ENCODE measurements around the gene PARL. TPM values are rescaled to one million over a fixed set of nuclear protein-coding genes. Genes with fewer than 3 reads are reported as not detected.

PARL gene
- total RNA-seq, 1 experiment from 2014 or later, result 109 TPM

DNA sequence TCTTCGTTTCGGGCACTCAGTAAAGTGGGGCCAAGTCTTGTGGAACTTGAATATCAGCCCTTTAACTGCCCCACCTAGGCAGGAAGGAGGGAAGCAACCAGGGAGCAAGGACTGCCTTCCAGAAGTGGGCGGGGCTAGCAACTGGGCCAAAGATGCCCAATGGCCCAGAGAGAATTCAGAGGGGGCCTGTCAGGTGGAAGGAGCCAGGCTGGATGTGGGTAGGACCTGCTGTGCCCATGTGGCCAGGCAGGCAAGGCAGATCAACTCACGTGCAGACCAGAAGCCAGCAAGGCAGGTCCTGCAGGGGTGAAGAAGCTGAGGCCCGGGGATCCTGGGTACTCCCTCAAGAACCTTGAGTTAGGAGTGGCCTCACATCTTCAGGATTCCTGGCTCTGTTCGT lies 64.8 kb downstream of the PARL start:
- H4K20me1 ChIP-seq (ENCODE audit: insufficient read depth), result no peaks in the 10 kb centered on the region
- H3K27ac ChIP-seq, result no peak overlapping the region
- BruUV-seq (replicated peaks), result no TSS peak
- POLR2A ChIA-PET (ENCODE audit: unreplicated experiment), result no interaction called here
- no peaks in the 10 kb centered on the region for H3K27me3 ChIP-seq (ENCODE audit: insufficient read depth, low read depth)
- no peaks in the 10 kb centered on the region for H3K79me2 ChIP-seq (ENCODE audit: low read depth)
- no peak overlapping the region for H2AFZ ChIP-seq
- H3K4me3 ChIP-seq, result no peak overlapping the region
- CTCF ChIA-PET, result no interaction called here
- no peaks in the 10 kb centered on the region for H3K9me2 ChIP-seq (ENCODE audit: insufficient read depth)
- no peak for DNase-seq
- H3K36me3 ChIP-seq (ENCODE audit: low read depth), result no peaks in the 10 kb centered on the region
- H3K4me2 ChIP-seq, result no peak overlapping the region
- intact Hi-C loops (cut with micrococcal nuclease; ENCODE audit: unreplicated experiment), result no loop called here
- no peaks in the 10 kb centered on the region for H3K9me3 ChIP-seq (ENCODE audit: insufficient read depth, low read depth)
- no peaks in the 10 kb centered on the region for H3F3A ChIP-seq (ENCODE audit: insufficient read depth, low read depth)
- H3K4me1 ChIP-seq (replicated peaks; ENCODE audit: insufficient read depth), result 0 out of 2 replicates have a peak, but pooled peaks cover 7% of the 10 kb centered on the region
- TF ChIP-seq EZH2 (IDR thresholded peaks at IDR 0.05; ENCODE audit: low read depth), result no peak
- TF ChIP-seq, protein P1, sequence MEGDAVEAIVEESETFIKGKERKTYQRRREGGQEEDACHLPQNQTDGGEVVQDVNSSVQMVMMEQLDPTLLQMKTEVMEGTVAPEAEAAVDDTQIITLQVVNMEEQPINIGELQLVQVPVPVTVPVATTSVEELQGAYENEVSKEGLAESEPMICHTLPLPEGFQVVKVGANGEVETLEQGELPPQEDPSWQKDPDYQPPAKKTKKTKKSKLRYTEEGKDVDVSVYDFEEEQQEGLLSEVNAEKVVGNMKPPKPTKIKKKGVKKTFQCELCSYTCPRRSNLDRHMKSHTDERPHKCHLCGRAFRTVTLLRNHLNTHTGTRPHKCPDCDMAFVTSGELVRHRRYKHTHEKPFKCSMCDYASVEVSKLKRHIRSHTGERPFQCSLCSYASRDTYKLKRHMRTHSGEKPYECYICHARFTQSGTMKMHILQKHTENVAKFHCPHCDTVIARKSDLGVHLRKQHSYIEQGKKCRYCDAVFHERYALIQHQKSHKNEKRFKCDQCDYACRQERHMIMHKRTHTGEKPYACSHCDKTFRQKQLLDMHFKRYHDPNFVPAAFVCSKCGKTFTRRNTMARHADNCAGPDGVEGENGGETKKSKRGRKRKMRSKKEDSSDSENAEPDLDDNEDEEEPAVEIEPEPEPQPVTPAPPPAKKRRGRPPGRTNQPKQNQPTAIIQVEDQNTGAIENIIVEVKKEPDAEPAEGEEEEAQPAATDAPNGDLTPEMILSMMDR (conservative IDR thresholded peaks at IDR 0.05), result no peak

DNA sequence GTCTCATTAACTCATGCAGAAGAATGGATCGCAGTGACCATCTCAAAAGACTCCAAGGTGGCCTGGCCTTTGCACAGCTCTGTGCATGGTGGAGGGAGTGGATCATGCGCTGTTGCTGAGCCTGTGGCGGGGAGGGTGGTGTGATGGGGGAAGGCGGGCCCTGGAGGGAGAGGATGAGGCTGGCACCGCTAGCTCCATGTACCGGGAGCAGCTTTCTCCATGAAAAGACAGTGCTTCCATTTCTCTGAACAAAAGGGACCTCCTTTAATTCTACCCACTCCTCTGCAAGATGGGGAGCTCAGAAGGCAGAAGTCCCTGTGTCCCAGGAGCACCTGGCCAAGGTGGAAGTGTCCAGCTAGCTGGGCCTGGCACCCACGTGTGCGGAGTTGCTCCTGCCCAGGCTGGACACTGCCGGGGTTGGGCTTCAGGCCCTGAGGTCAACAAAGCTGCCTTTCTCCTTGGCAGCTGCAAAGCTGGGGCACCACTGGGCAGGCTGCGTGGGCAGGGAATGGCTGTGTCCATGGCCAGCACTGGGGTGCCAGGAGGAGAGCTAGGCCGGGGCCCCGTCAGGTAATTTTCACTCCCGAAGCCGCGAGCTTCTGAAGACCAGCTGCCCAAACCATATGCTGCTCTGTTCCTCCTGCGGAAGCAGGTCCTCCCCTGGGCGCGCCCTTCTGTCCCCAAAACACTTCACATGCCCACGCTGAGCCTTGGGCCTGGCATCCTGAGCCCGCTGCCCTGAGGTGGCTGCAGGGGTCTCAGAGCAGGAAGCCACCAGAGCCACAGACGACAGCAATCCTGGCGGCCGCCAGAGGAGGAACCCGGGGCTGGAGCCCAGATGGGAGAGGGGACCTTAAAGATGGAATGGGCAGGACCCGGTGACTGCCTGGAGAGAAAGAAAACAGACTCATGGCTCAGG lies 65.7 kb downstream of the PARL start:
- Histone ChIP-seq H3K4me2 (no peak overlapping the region), H3K36me3 (ENCODE audit: low read depth) (no peaks in the 10 kb centered on the region), H3K27ac (no peak overlapping the region), H4K20me1 (ENCODE audit: insufficient read depth) (no peaks in the 10 kb centered on the region), H2AFZ (no peak overlapping the region), H3F3A (ENCODE audit: insufficient read depth, low read depth) (no peaks in the 10 kb centered on the region), H3K4me1 (replicated peaks; ENCODE audit: insufficient read depth) (no peaks in the 10 kb centered on the region), H3K4me3 (no peak overlapping the region), H3K9me2 (ENCODE audit: insufficient read depth) (no peaks in the 10 kb centered on the region), H3K79me2 (ENCODE audit: low read depth) (no peaks in the 10 kb centered on the region), H3K9me3 (ENCODE audit: insufficient read depth, low read depth) (no peaks in the 10 kb centered on the region), H3K27me3 (ENCODE audit: insufficient read depth, low read depth) (no peaks in the 10 kb centered on the region)
- intact Hi-C loops (cut with micrococcal nuclease; ENCODE audit: unreplicated experiment), result no loop called here
- BruUV-seq (replicated peaks), result no TSS peak
- DNase-seq, result no peak
- CTCF ChIA-PET, result no interaction called here
- TF ChIP-seq EZH2 (IDR thresholded peaks at IDR 0.05; ENCODE audit: low read depth), result no peak
- TF ChIP-seq, protein P1 (conservative IDR thresholded peaks at IDR 0.05), result no peak
- POLR2A ChIA-PET (ENCODE audit: unreplicated experiment), result no interaction called here

DNA sequence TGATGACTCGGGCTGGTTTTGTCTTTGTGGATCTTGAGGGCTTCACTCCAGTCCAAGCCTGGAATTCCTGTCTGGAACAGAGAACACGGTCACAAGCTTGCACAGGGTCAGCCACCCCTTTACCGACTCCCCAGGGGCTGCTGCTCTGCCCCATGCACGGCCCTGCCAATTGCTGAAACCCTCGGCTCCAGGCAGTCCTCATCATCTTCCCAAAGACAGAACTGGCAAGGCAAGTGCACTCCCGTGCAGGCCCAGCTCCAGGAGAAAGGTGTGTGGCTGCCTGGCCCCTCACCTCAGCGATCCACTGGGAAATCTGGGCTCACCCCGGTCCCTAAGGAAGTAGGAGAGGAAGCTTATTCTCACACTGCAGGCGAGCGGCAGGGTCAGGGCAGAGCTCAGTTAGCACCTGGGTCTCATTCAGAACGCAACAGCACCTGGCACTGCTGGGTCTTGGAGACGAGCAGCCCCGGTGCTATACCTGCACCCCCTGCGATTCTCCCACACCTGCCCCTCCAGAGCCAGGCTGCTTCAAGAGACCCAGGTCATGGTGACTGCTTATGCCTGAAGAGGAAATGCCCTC lies 66.5 kb downstream of the PARL start:
- BruUV-seq (replicated peaks), result no TSS peak

More for the DNA sequence above, 66.5 kb downstream of the PARL start:
- ChIA-PET POLR2A (ENCODE audit: unreplicated experiment) (no interaction called here), CTCF (no interaction called here)
- Histone ChIP-seq H3K4me2 (no peak overlapping the region), H3K4me3 (no peak overlapping the region), H2AFZ (no peak overlapping the region), H3K9me2 (ENCODE audit: insufficient read depth) (no peaks in the 10 kb centered on the region), H4K20me1 (ENCODE audit: insufficient read depth) (no peaks in the 10 kb centered on the region), H3K36me3 (ENCODE audit: low read depth) (no peaks in the 10 kb centered on the region), H3K9me3 (ENCODE audit: insufficient read depth, low read depth) (no peaks in the 10 kb centered on the region), H3K79me2 (ENCODE audit: low read depth) (no peaks in the 10 kb centered on the region), H3K27me3 (ENCODE audit: insufficient read depth, low read depth) (no peaks in the 10 kb centered on the region), H3K27ac (no peak overlapping the region), H3F3A (ENCODE audit: insufficient read depth, low read depth) (no peaks in the 10 kb centered on the region), H3K4me1 (replicated peaks; ENCODE audit: insufficient read depth) (no peaks in the 10 kb centered on the region)
- intact Hi-C loops (cut with micrococcal nuclease; ENCODE audit: unreplicated experiment), result no loop called here
- no peak for TF ChIP-seq EZH2 (IDR thresholded peaks at IDR 0.05; ENCODE audit: low read depth)
- TF ChIP-seq, protein P1 (conservative IDR thresholded peaks at IDR 0.05), result no peak
- no peak for DNase-seq
